ENCODE measurements around the gene ZG16B. TPM values are rescaled to one million over a fixed set of nuclear protein-coding genes. Genes with fewer than 3 reads are reported as not detected.

The ZG16B gene
- polyA plus RNA-seq (ENCODE audit: low read depth in 6 of 6): not detected

- no peak for DNase-seq
- H3K27me3 Mint-ChIP-seq: peaks cover 10 to 48% (median 29%) of the 10 kb centered on the region in 3 donors
- no peak within 1 kb of the TSS for H3K4me3 Mint-ChIP-seq
- H3K27ac Mint-ChIP-seq: no peak within 1 kb of the TSS
- no peaks in the 10 kb centered on the region for H3K4me1 Mint-ChIP-seq
- H3K9me3 Mint-ChIP-seq: no peaks in the 10 kb centered on the region
- ATAC-seq (ENCODE audit: low read depth in 2 of 2): no peak
- no peaks in the 10 kb centered on the region for H3K36me3 Mint-ChIP-seq
These were observed at the start of gene ZG16B for GRCh38 chr16:2829501-2830354. Gene ZG16B, plus strand, starts transcription at chr16:2830303. Its CDS starts 139 bp downstream, at chr16:2830442.

- no peak overlapping the region for H3K27ac Mint-ChIP-seq
- H3K4me1 Mint-ChIP-seq: peaks cover 19 to 26% (median 19%) of the 10 kb centered on the region in 3 donors
- peaks cover 0 to 23% (median 21%) of the 10 kb centered on the region in 3 donors for H3K27me3 Mint-ChIP-seq
- DNase-seq: no peak
- ATAC-seq (ENCODE audit: low read depth in 2 of 2): no peak
- peak overlapping the region in 3 of 8 donors; percentile 34 to 85 (median 57) for H3K4me3 Mint-ChIP-seq
- H3K36me3 Mint-ChIP-seq: no peaks in the 10 kb centered on the region
- no peaks in the 10 kb centered on the region for H3K9me3 Mint-ChIP-seq
These were observed 47.3 kb upstream of the ZG16B start for GRCh38 chr16:2782583-2783351.

- H3K36me3 Mint-ChIP-seq: no peaks in the 10 kb centered on the region
- peaks cover 9 to 16% (median 11%) of the 10 kb centered on the region in 3 donors for H3K4me1 Mint-ChIP-seq
- H3K9me3 Mint-ChIP-seq: peaks cover 0 to 1% (median 0%) of the 10 kb centered on the region in 7 donors
- peak overlapping the region in 1 of 6 donors; percentile 28 for H3K27ac Mint-ChIP-seq
- H3K27me3 Mint-ChIP-seq: peaks cover 0 to 28% (median 28%) of the 10 kb centered on the region in 3 donors
- no peak for ATAC-seq (ENCODE audit: low read depth in 2 of 2)
- no peak for DNase-seq
- peak overlapping the region in 6 of 8 donors; percentile 12 to 89 (median 62) for H3K4me3 Mint-ChIP-seq
These were observed 46.3 kb upstream of the ZG16B start for GRCh38 chr16:2783581-2784357.

- Mint-ChIP-seq H3K36me3 (no peaks in the 10 kb centered on the region), H3K9me3 (peaks cover 0 to 1% (median 0%) of the 10 kb centered on the region in 7 donors), H3K27me3 (peaks cover 2 to 36% (median 30%) of the 10 kb centered on the region in 3 donors), H3K4me1 (peaks cover 8 to 11% (median 10%) of the 10 kb centered on the region in 3 donors), H3K4me3 (peak overlapping the region; percentile 74 to 89 (median 84)), H3K27ac (peak overlapping the region in 1 of 6 donors; percentile 76)
- ATAC-seq (ENCODE audit: low read depth in 2 of 2) (peak in 1 of 2 donors; percentile 19), DNase-seq (no peak)
These were observed 45.6 kb upstream of the ZG16B start for GRCh38 chr16:2784358-2785100.

- Mint-ChIP-seq H3K36me3 (no peaks in the 10 kb centered on the region), H3K4me1 (peaks cover 3 to 11% (median 8%) of the 10 kb centered on the region in 3 donors), H3K27ac (peak overlapping the region in 1 of 6 donors; percentile 76), H3K9me3 (peaks cover 0 to 1% (median 0%) of the 10 kb centered on the region in 7 donors), H3K27me3 (peaks cover 7 to 44% (median 34%) of the 10 kb centered on the region in 3 donors), H3K4me3 (peak overlapping the region; percentile 74 to 89 (median 84))
- ATAC-seq (ENCODE audit: low read depth in 2 of 2) (peak; percentile 64 to 67), DNase-seq (no peak)
These were observed 44.8 kb upstream of the ZG16B start for GRCh38 chr16:2785101-2785991.

GRCh38 chr16:2786061-2786825 lies 43.9 kb upstream of the ZG16B start:
- peaks cover 3 to 11% (median 8%) of the 10 kb centered on the region in 3 donors for H3K4me1 Mint-ChIP-seq
- no peaks in the 10 kb centered on the region for H3K36me3 Mint-ChIP-seq
- ATAC-seq (ENCODE audit: low read depth in 2 of 2): no peak
- no peak for DNase-seq
- H3K9me3 Mint-ChIP-seq: peaks cover 0 to 1% (median 0%) of the 10 kb centered on the region in 7 donors
- peaks cover 10 to 53% (median 43%) of the 10 kb centered on the region in 3 donors for H3K27me3 Mint-ChIP-seq
- peak overlapping the region in 5 of 8 donors; percentile 6 to 89 (median 48) for H3K4me3 Mint-ChIP-seq
- peak overlapping the region in 2 of 6 donors; percentile 26 to 85 for H3K27ac Mint-ChIP-seq

- Mint-ChIP-seq H3K36me3 (no peaks in the 10 kb centered on the region), H3K4me3 (peak overlapping the region in 1 of 8 donors; percentile 31), H3K27me3 (peaks cover 10 to 57% (median 48%) of the 10 kb centered on the region in 3 donors), H3K9me3 (peaks cover 0 to 3% (median 0%) of the 10 kb centered on the region in 7 donors), H3K27ac (no peak overlapping the region), H3K4me1 (peaks cover 3 to 11% (median 8%) of the 10 kb centered on the region in 3 donors)
- ATAC-seq (ENCODE audit: low read depth in 2 of 2) (no peak), DNase-seq (no peak)
These were observed 43.3 kb upstream of the ZG16B start for GRCh38 chr16:2786826-2787151.

- Mint-ChIP-seq H3K36me3 (no peaks in the 10 kb centered on the region), H3K27ac (peak within 1 kb of the TSS in 1 of 6 donors; percentile 26), H3K9me3 (peaks cover 0 to 3% (median 0%) of the 10 kb centered on the region in 7 donors), H3K27me3 (peaks cover 14 to 63% (median 54%) of the 10 kb centered on the region in 3 donors), H3K4me1 (peaks cover 3 to 11% (median 8%) of the 10 kb centered on the region in 3 donors), H3K4me3 (peak within 1 kb of the TSS in 3 of 8 donors; percentile 20 to 41 (median 31))
- ATAC-seq (ENCODE audit: low read depth in 2 of 2) (no peak), DNase-seq (no peak)
These were observed 42.7 kb upstream of the ZG16B start, which contains the start of gene PRSS33 for GRCh38 chr16:2787406-2787805. Gene PRSS33, minus strand, starts transcription at chr16:2787560. Its CDS starts 1,013 bp downstream, at chr16:2786547.

GRCh38 chr16:2787961-2788360 lies 42.1 kb upstream of the ZG16B start:
- H3K27me3 Mint-ChIP-seq: peaks cover 17 to 65% (median 57%) of the 10 kb centered on the region in 3 donors
- no peak overlapping the region for H3K27ac Mint-ChIP-seq
- no peak for ATAC-seq (ENCODE audit: low read depth in 2 of 2)
- H3K4me3 Mint-ChIP-seq: peak overlapping the region in 1 of 8 donors; percentile 20
- peaks cover 0 to 3% (median 0%) of the 10 kb centered on the region in 7 donors for H3K9me3 Mint-ChIP-seq
- peaks cover 3 to 11% (median 8%) of the 10 kb centered on the region in 3 donors for H3K4me1 Mint-ChIP-seq
- H3K36me3 Mint-ChIP-seq: no peaks in the 10 kb centered on the region
- no peak for DNase-seq

GRCh38 chr16:2790631-2791030 lies 39.5 kb upstream of the ZG16B start:
- Mint-ChIP-seq H3K4me1 (peaks cover 0 to 8% (median 6%) of the 10 kb centered on the region in 3 donors), H3K36me3 (no peaks in the 10 kb centered on the region), H3K4me3 (no peak overlapping the region), H3K27ac (peak overlapping the region in 1 of 6 donors; percentile 58), H3K9me3 (peaks cover 0 to 3% (median 0%) of the 10 kb centered on the region in 7 donors), H3K27me3 (peaks cover 30 to 81% (median 65%) of the 10 kb centered on the region in 3 donors)
- ATAC-seq (ENCODE audit: low read depth in 2 of 2): no peak
- no peak for DNase-seq

GRCh38 chr16:2791174-2791573 lies 38.9 kb upstream of the ZG16B start:
- Mint-ChIP-seq H3K4me1 (peaks cover 0 to 4% (median 4%) of the 10 kb centered on the region in 3 donors), H3K36me3 (no peaks in the 10 kb centered on the region), H3K9me3 (peaks cover 0 to 3% (median 0%) of the 10 kb centered on the region in 7 donors), H3K4me3 (no peak overlapping the region), H3K27ac (no peak overlapping the region), H3K27me3 (peaks cover 34 to 82% (median 63%) of the 10 kb centered on the region in 3 donors)
- no peak for DNase-seq
- no peak for ATAC-seq (ENCODE audit: low read depth in 2 of 2)
